Mesenchymal stem cell (in vitro differentiated cells and primary cell): ENCODE results near the gene FCRLA.
"Not testable (repeated sequence)": the region's sequence is repeated elsewhere in the genome, so short reads cannot be mapped to it uniquely, and the experiment has no call there.

ENCODE experiments used
- DNase-seq: peaks from one replicate; pipeline ENCODE4 v3.0.0-alpha.2; 2013
- H2AFZ ChIP-seq: one replicate; pipeline ENCODE4 v1.6.1; 2013; ENCODE audit warnings: low read depth, mild to moderate bottlenecking, control low read depth, inconsistent platforms, low read length, moderate library complexity
- H2AK5ac ChIP-seq: 2 replicates; pipeline ENCODE4 v1.6.1; 2013; ENCODE audit warnings: low read length, moderate library complexity, mild to moderate bottlenecking, inconsistent platforms; ENCODE audit not compliant: severe bottlenecking
- H2BK120ac ChIP-seq: one replicate; pipeline ENCODE4 v1.6.1; 2013; ENCODE audit warnings: low read depth, mild to moderate bottlenecking, inconsistent platforms, low read length, moderate library complexity
- H2BK12ac ChIP-seq, 2 experiments: one replicate each; pipeline ENCODE4 v1.6.1; 2013; ENCODE audit warnings: inconsistent platforms in 2 of 2, low read length in 2 of 2, mild to moderate bottlenecking in 2 of 2, moderate library complexity in 2 of 2, control low read depth in 1 of 2
- H2BK15ac ChIP-seq: one replicate; pipeline ENCODE4 v1.6.1; 2013; ENCODE audit warnings: mild to moderate bottlenecking, low read depth, inconsistent platforms; ENCODE audit not compliant: poor library complexity, severe bottlenecking
- H2BK5ac ChIP-seq: 2 replicates; pipeline ENCODE4 v1.6.1; 2013; ENCODE audit warnings: low read depth, mild to moderate bottlenecking, low read length, control low read depth, inconsistent platforms; ENCODE audit not compliant: poor library complexity, severe bottlenecking
- H3K14ac ChIP-seq, 2 experiments: one replicate each; pipeline ENCODE4 v1.6.1; 2013; ENCODE audit warnings: inconsistent platforms in 2 of 2, low read length in 2 of 2, control low read depth in 1 of 2, mild to moderate bottlenecking in 1 of 2, moderate library complexity in 1 of 2
- H3K18ac ChIP-seq, 2 experiments: one replicate each; pipeline ENCODE4 v1.6.1; 2013; ENCODE audit warnings: inconsistent platforms in 2 of 2, low read length in 2 of 2, control low read depth in 1 of 2, low read depth in 1 of 2, mild to moderate bottlenecking in 1 of 2
- H3K23ac ChIP-seq, 2 experiments: one replicate each; pipeline ENCODE4 v1.6.1; 2013; ENCODE audit warnings: inconsistent platforms in 2 of 2, low read length in 2 of 2, mild to moderate bottlenecking in 2 of 2, moderate library complexity in 2 of 2, control low read depth in 1 of 2
- H3K27ac ChIP-seq: 2 replicates; pipeline ENCODE4 v1.5.1; 2013; ENCODE audit warnings: mild to moderate bottlenecking, moderate library complexity, low read length, control low read depth, inconsistent platforms; ENCODE audit not compliant: poor library complexity, severe bottlenecking
- H3K27me3 ChIP-seq, 2 experiments: 2 replicates each; pipeline versions ENCODE4 v1.6.1 to v1.7.0; 2013; ENCODE audit warnings: low read length in 2 of 2, mild to moderate bottlenecking in 2 of 2, moderate library complexity in 2 of 2, control low read depth in 1 of 2, inconsistent platforms in 1 of 2; ENCODE audit not compliant: control insufficient read depth in 1 of 2, insufficient read depth in 1 of 2
- H3K36me3 ChIP-seq, 2 experiments: 2 replicates each; pipeline versions ENCODE4 v1.6.1 to v1.7.0; 2013; ENCODE audit warnings: low read length in 2 of 2, control low read depth in 1 of 2, inconsistent platforms in 1 of 2, low read depth in 1 of 2, mild to moderate bottlenecking in 1 of 2; ENCODE audit not compliant: insufficient read depth in 2 of 2, control insufficient read depth in 1 of 2
- H3K4ac ChIP-seq, 2 experiments: one replicate each; pipeline ENCODE4 v1.6.1; 2013; ENCODE audit warnings: inconsistent platforms in 2 of 2, low read length in 2 of 2, mild to moderate bottlenecking in 2 of 2, moderate library complexity in 2 of 2, control low read depth in 1 of 2, low read depth in 1 of 2
- H3K4me1 ChIP-seq: 2 replicates; pipeline ENCODE4 v1.6.1; 2013; ENCODE audit warnings: low read depth, low read length, control low read depth; ENCODE audit not compliant: control insufficient read depth, insufficient read depth
- H3K4me2 ChIP-seq: 2 replicates; pipeline ENCODE4 v1.6.1; 2013; ENCODE audit warnings: low read length, mild to moderate bottlenecking, inconsistent platforms; ENCODE audit not compliant: poor library complexity, severe bottlenecking
- H3K4me3 ChIP-seq, 2 experiments: 2 replicates each; pipeline versions ENCODE4 v1.5.1 to v1.7.0; 2013; ENCODE audit warnings: low read length in 2 of 2, mild to moderate bottlenecking in 2 of 2, control low read depth in 1 of 2, low read depth in 1 of 2; ENCODE audit not compliant: insufficient read depth in 1 of 2
- H3K79me1 ChIP-seq: replicated peaks from 2 replicates; pipeline ENCODE4 v1.6.1; 2013; ENCODE audit warnings: mild to moderate bottlenecking, control low read depth, low read length, inconsistent platforms; ENCODE audit not compliant: poor library complexity, severe bottlenecking
- H3K9ac ChIP-seq: 2 replicates; pipeline ENCODE4 v1.7.0; 2013; ENCODE audit warnings: mild to moderate bottlenecking, low read length, moderate library complexity
- H3K9me3 ChIP-seq: 2 replicates; pipeline ENCODE4 v1.7.0; 2013; ENCODE audit warnings: mild to moderate bottlenecking, low read length; ENCODE audit not compliant: control insufficient read depth
- H4K8ac ChIP-seq: one replicate; pipeline ENCODE4 v1.6.1; 2013; ENCODE audit warnings: inconsistent platforms, mild to moderate bottlenecking, low read length, moderate library complexity
- H4K91ac ChIP-seq: one replicate; pipeline ENCODE4 v1.6.1; 2013; ENCODE audit warnings: mild to moderate bottlenecking, low read length, inconsistent platforms
- WGBS: methylation state at CpG from one replicate; pipeline ENCODE4 v1.1.7; 2013; ENCODE audit warnings: mixed read lengths; 5-methylcytosine and 5-hydroxymethylcytosine counted together

Gene FCRLA

GRCh38 chr1:161662684-161663339 lies 44.2 kb upstream of the FCRLA start, which contains the start of gene FCGR2B:
Gene FCGR2B, plus strand, starts transcription at chr1:161663143. Its CDS starts 99 bp downstream, at chr1:161663242.
- H3K4me1 ChIP-seq, H3K9ac ChIP-seq, H2AFZ ChIP-seq, H3K79me1 ChIP-seq, H4K8ac ChIP-seq, H2BK5ac ChIP-seq, DNase-seq, H3K23ac ChIP-seq, H3K4me3 ChIP-seq, H3K4ac ChIP-seq, H3K14ac ChIP-seq, H3K18ac ChIP-seq, H3K27ac ChIP-seq, H2BK12ac ChIP-seq, H3K4me2 ChIP-seq, H3K27me3 ChIP-seq, H2AK5ac ChIP-seq, H2BK15ac ChIP-seq, H3K9me3 ChIP-seq, H4K91ac ChIP-seq, H2BK120ac ChIP-seq, H3K36me3 ChIP-seq: not testable (repeated sequence)
- no CpG with 5 or more reads among the region's 4 CpGs for WGBS

GRCh38 chr1:161663569-161663968 lies 43.5 kb upstream of the FCRLA start:
- H3K9ac ChIP-seq, H3K4me2 ChIP-seq, H2BK120ac ChIP-seq, H3K36me3 ChIP-seq, H4K8ac ChIP-seq, H3K4me1 ChIP-seq, H2BK5ac ChIP-seq, H3K79me1 ChIP-seq, H3K4me3 ChIP-seq, H3K4ac ChIP-seq, H2BK12ac ChIP-seq, H2BK15ac ChIP-seq, H3K23ac ChIP-seq, H2AK5ac ChIP-seq, DNase-seq, H4K91ac ChIP-seq, H3K27ac ChIP-seq, H2AFZ ChIP-seq, H3K18ac ChIP-seq, H3K9me3 ChIP-seq, H3K27me3 ChIP-seq, H3K14ac ChIP-seq: not testable (repeated sequence)
- no CpG with 5 or more reads among the region's 1 CpG for WGBS

- no CpG with 5 or more reads among the region's 4 CpGs for WGBS
- H3K4ac ChIP-seq, H3K4me1 ChIP-seq, H3K36me3 ChIP-seq, H3K23ac ChIP-seq, H3K27ac ChIP-seq, H2BK5ac ChIP-seq, H2BK120ac ChIP-seq, H3K4me3 ChIP-seq, H2BK15ac ChIP-seq, H2AK5ac ChIP-seq, H3K18ac ChIP-seq, H3K9ac ChIP-seq, H3K14ac ChIP-seq, H3K79me1 ChIP-seq, H3K27me3 ChIP-seq, H3K9me3 ChIP-seq, H4K8ac ChIP-seq, H4K91ac ChIP-seq, H2BK12ac ChIP-seq, H3K4me2 ChIP-seq, DNase-seq, H2AFZ ChIP-seq: not testable (repeated sequence)
Observed at GRCh38 chr1:161664689-161665088, 42.3 kb upstream of the FCRLA start.

- H3K36me3 ChIP-seq, H3K18ac ChIP-seq, H3K4me3 ChIP-seq, H3K27ac ChIP-seq, H3K14ac ChIP-seq, DNase-seq, H3K27me3 ChIP-seq, H3K4me2 ChIP-seq, H3K4ac ChIP-seq, H2BK15ac ChIP-seq, H3K23ac ChIP-seq, H2BK5ac ChIP-seq, H2BK12ac ChIP-seq, H2AK5ac ChIP-seq, H3K9me3 ChIP-seq, H4K91ac ChIP-seq, H3K79me1 ChIP-seq, H2AFZ ChIP-seq, H3K4me1 ChIP-seq, H4K8ac ChIP-seq, H3K9ac ChIP-seq, H2BK120ac ChIP-seq: not testable (repeated sequence)
- WGBS: 74% methylated on average over 7 of the region's 15 CpGs
Observed at GRCh38 chr1:161671045-161672020, 35.7 kb upstream of the FCRLA start.
